T-cell (primary cell): ENCODE results near the gene TSR1. TPM values are rescaled to one million over a fixed set of nuclear protein-coding genes. Genes with fewer than 3 reads are reported as not detected.
"Not testable (repeated sequence)": the region's sequence is repeated elsewhere in the genome, so short reads cannot be mapped to it uniquely, and the experiment has no call there.

ENCODE experiments used
- ATAC-seq, 4 experiments: fragments of 200-7000 bp in 3 of 4; fragments of 150-1000 bp in 1 of 4; cut with Tn5 transposase; replicated peaks in 1 of 4; 1 replicate in 3 of 4; 2 replicates in 1 of 4; pipeline ENCODE4 v1.10.0; 2021; ENCODE audit warnings: moderate library complexity in 3 of 4, mild to moderate bottlenecking in 2 of 4, moderate number of reproducible peaks in 1 of 4
- CTCF ChIA-PET, 2 donors: fragments of 300-600 bp; sonication (Branson Sonifier 250); formaldehyde crosslinking; loops; one replicate each; lab custom pipeline; 2022; ENCODE audit warnings: antibody characterized with exemption in 2 of 2; lab: Charles Lee
- POLR2A ChIA-PET, 2 donors: fragments of 300-600 bp; sonication (Branson Sonifier 250); formaldehyde crosslinking; loops; one replicate each; lab custom pipeline; 2022; ENCODE audit warnings: antibody characterized with exemption in 2 of 2; lab: Charles Lee
- DNase-seq, 35 experiments: peaks; one replicate each; pipeline versions ENCODE4 v3.0.0 to v3.0.0-alpha.2; 2013 to 2023
- H3K27ac ChIP-seq: one replicate; pipeline ENCODE4 v1.5.1; 2013; ENCODE audit warnings: low read length
- H3K27me3 ChIP-seq, 2 experiments: replicated peaks in 1 of 2; 1 replicate in 1 of 2; 2 replicates in 1 of 2; pipeline versions ENCODE4 v1.6.1 to v1.7.0; 2013; ENCODE audit warnings: low read length in 1 of 2, mixed read lengths in 1 of 2; ENCODE audit not compliant: control insufficient read depth in 2 of 2, insufficient read depth in 2 of 2; ENCODE audit errors: extremely low read depth in 1 of 2
- H3K36me3 ChIP-seq, 2 donors: 1 replicate in 1 of 2; 2 replicates in 1 of 2; pipeline versions ENCODE4 v1.6.1 to v1.7.0; 2013; ENCODE audit warnings: low read length in 1 of 2; ENCODE audit not compliant: control insufficient read depth in 2 of 2, insufficient read depth in 1 of 2; ENCODE audit errors: extremely low read depth in 1 of 2
- H3K4me1 ChIP-seq, 2 experiments: 1 replicate in 1 of 2; 2 replicates in 1 of 2; pipeline versions ENCODE4 v1.6.1 to v1.7.0; 2013; ENCODE audit warnings: low read length in 2 of 2, mixed read lengths in 1 of 2; ENCODE audit not compliant: insufficient read depth in 2 of 2, control insufficient read depth in 1 of 2; ENCODE audit errors: extremely low read depth in 1 of 2
- H3K4me3 ChIP-seq, 2 donors: 1 replicate in 1 of 2; 2 replicates in 1 of 2; pipeline versions ENCODE4 v1.5.1 to v1.7.0; 2013; ENCODE audit warnings: mild to moderate bottlenecking in 2 of 2, low read length in 1 of 2, moderate library complexity in 1 of 2; ENCODE audit not compliant: control insufficient read depth in 1 of 2; ENCODE audit errors: extremely low read depth in 1 of 2
- H3K9me3 ChIP-seq: 2 replicates; pipeline ENCODE4 v1.7.0; 2013
- H3K27ac Mint-ChIP-seq, 2 donors: one replicate each; pipeline ENCODE4 v1.8.0; 2020 to 2021; ENCODE audit warnings: mild to moderate bottlenecking in 2 of 2, mixed read lengths in 2 of 2
- H3K27me3 Mint-ChIP-seq, 2 donors: one replicate each; pipeline ENCODE4 v1.8.0; 2021 to 2022; ENCODE audit warnings: mixed read lengths in 2 of 2
- H3K36me3 Mint-ChIP-seq: one replicate; pipeline ENCODE4 v1.8.0; 2021; ENCODE audit warnings: mixed read lengths
- H3K4me1 Mint-ChIP-seq, 3 donors: one replicate each; pipeline ENCODE4 v1.8.0; 2020 to 2022; ENCODE audit warnings: mixed read lengths in 3 of 3, mild to moderate bottlenecking in 1 of 3
- H3K4me3 Mint-ChIP-seq, 3 donors: one replicate each; pipeline ENCODE4 v1.8.0; 2020 to 2022; ENCODE audit warnings: mild to moderate bottlenecking in 3 of 3, mixed read lengths in 3 of 3, moderate library complexity in 3 of 3
- H3K9me3 Mint-ChIP-seq, 3 donors: one replicate each; pipeline ENCODE4 v1.8.0; 2020 to 2022; ENCODE audit warnings: mixed read lengths in 3 of 3
- WGBS: methylation state at CpG from one replicate; pipeline ENCODE4 v1.1.5; 2013; ENCODE audit warnings: missing lambda C conversion rate; ENCODE audit not compliant: insufficient coverage; 5-methylcytosine and 5-hydroxymethylcytosine counted together
- total RNA-seq, 35 experiments: library from RNA in 6 of 35; stranded (reverse) in 6 of 35; fragments of 120-200 nt in 1 of 35; gene quantifications; one replicate each; pipeline versions ENCODE4 v1.2.1 to v1.2.4 and lab custom pipeline; 2013 to 2026

TSR1 gene
- total RNA-seq, 5 donors from 2014 or later (not counting 1 experiment from before 2014, with no cell fraction given): 27.8 to 33.7 (median 28.8) TPM

DNA sequence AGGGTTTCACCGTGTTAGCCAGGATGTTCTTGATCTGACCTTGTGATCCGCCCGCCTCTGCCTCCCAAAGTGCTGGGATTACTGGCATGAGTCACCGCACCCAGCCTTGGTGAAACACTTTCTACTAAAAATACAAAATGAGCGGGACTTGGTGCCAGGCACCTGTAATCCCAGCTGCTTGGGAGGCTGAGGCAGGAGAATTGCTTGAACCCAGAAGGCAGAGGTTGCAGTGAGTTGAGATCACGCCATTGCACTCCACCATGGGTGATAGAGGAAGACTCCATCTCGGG, 19.4 kb downstream of the TSR1 start:
- H3K36me3 Mint-ChIP-seq, H3K27ac Mint-ChIP-seq, CTCF ChIA-PET, ATAC-seq, H3K4me3 ChIP-seq, H3K9me3 Mint-ChIP-seq, H3K4me1 ChIP-seq, POLR2A ChIA-PET, H3K9me3 ChIP-seq, H3K27me3 Mint-ChIP-seq, H3K27ac ChIP-seq, H3K36me3 ChIP-seq, H3K4me3 Mint-ChIP-seq, H3K4me1 Mint-ChIP-seq, DNase-seq, H3K27me3 ChIP-seq: not testable (repeated sequence)
- WGBS: no CpG with 5 or more reads among the region's 7 CpGs

GRCh38 chr17:2312736-2313135, 23.5 kb downstream of the TSR1 start:
- Histone ChIP-seq H3K36me3 (no peaks in the 10 kb centered on the region), H3K27me3 (no peaks in the 10 kb centered on the region), H3K27ac (no peak overlapping the region), H3K4me1 (no peaks in the 10 kb centered on the region), H3K9me3 (no peaks in the 10 kb centered on the region), H3K4me3 (no peak overlapping the region)
- no CpG with 5 or more reads among the region's 5 CpGs for WGBS
- POLR2A ChIA-PET: no interaction called here
- Mint-ChIP-seq H3K4me3 (no peak overlapping the region), H3K27me3 (no peaks in the 10 kb centered on the region), H3K27ac (no peak overlapping the region), H3K36me3 (no peaks in the 10 kb centered on the region), H3K9me3 (no peaks in the 10 kb centered on the region), H3K4me1 (peaks cover 3 to 6% (median 5%) of the 10 kb centered on the region in 3 donors)
- CTCF ChIA-PET: no interaction called here
- DNase-seq: no peak
- ATAC-seq: no peak

DNA sequence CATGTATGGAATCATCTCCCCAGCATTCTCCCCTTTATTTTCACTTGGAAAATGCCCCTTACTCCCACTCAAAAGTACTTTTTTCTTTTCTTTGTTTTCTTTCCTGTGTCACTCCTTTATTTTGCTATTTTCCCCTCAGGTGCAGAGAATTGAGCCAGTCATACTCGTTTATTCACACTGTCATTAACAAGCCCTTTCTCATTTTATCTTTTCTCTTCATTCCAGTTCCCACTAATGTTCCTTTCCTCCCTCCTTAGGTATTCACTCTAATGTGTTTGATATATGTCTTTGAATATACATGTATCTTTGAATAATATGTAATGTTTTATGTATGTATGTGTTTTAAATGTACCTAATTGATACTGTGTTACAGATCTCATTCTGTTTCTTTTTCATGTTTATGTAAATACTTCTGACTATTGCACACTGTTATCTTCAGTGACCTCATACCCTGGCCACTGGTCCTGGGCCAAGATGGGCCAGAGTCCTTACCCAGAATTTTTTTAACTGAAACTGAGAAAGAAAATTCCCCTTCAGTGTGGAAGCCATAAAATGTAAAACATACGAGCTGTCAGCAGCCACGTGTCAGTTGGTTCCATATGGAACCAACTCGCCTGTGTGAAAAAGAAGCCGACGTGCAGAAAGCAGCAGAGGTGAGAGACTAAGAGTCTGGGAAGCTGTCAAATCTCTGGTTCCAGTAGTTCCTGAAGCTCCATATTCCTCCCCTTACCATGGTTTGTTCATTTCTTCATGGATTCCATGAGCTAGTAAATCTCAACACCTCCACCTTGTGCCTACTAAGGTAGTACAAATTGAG, 26.7 kb downstream of the TSR1 start:
- H3K9me3 Mint-ChIP-seq: no peaks in the 10 kb centered on the region
- H3K4me1 Mint-ChIP-seq: peaks cover 10 to 24% (median 11%) of the 10 kb centered on the region in 3 donors
- ChIA-PET POLR2A (no interaction called here), CTCF (no interaction called here)
- no peak for DNase-seq
- no peak for ATAC-seq
- Histone ChIP-seq H3K4me1 (peaks cover 0 to under 1% of the 10 kb centered on the region in 2 experiments), H3K27me3 (no peaks in the 10 kb centered on the region), H3K9me3 (no peaks in the 10 kb centered on the region), H3K36me3 (no peaks in the 10 kb centered on the region), H3K4me3 (no peak overlapping the region), H3K27ac (no peak overlapping the region)
- H3K4me3 Mint-ChIP-seq: no peak overlapping the region
- WGBS: no CpG with 5 or more reads among the region's 6 CpGs
- H3K27me3 Mint-ChIP-seq: no peaks in the 10 kb centered on the region
- no peaks in the 10 kb centered on the region for H3K36me3 Mint-ChIP-seq
- no peak overlapping the region for H3K27ac Mint-ChIP-seq

- peaks cover 7% of the 10 kb centered on the region for H3K36me3 Mint-ChIP-seq
- H3K27ac Mint-ChIP-seq: no peak overlapping the region
- Histone ChIP-seq H3K27me3 (no peaks in the 10 kb centered on the region), H3K9me3 (no peaks in the 10 kb centered on the region), H3K4me3 (no peak overlapping the region), H3K27ac (no peak overlapping the region), H3K36me3 (peaks cover 0 to 5% of the 10 kb centered on the region in 2 donors), H3K4me1 (peaks cover 7 to 26% of the 10 kb centered on the region in 2 experiments)
- ChIA-PET POLR2A (no interaction called here), CTCF (no interaction called here)
- H3K9me3 Mint-ChIP-seq: no peaks in the 10 kb centered on the region
- H3K4me3 Mint-ChIP-seq: peak overlapping the region; percentile 66 to 85 (median 71)
- peaks cover 39 to 54% (median 39%) of the 10 kb centered on the region in 3 donors for H3K4me1 Mint-ChIP-seq
- no peak for DNase-seq
- no peaks in the 10 kb centered on the region for H3K27me3 Mint-ChIP-seq
- no peak for ATAC-seq
- WGBS: 100% methylated on average over 2 of the region's 4 CpGs
These were observed 31.3 kb downstream of the TSR1 start for GRCh38 chr17:2304931-2305330.

DNA sequence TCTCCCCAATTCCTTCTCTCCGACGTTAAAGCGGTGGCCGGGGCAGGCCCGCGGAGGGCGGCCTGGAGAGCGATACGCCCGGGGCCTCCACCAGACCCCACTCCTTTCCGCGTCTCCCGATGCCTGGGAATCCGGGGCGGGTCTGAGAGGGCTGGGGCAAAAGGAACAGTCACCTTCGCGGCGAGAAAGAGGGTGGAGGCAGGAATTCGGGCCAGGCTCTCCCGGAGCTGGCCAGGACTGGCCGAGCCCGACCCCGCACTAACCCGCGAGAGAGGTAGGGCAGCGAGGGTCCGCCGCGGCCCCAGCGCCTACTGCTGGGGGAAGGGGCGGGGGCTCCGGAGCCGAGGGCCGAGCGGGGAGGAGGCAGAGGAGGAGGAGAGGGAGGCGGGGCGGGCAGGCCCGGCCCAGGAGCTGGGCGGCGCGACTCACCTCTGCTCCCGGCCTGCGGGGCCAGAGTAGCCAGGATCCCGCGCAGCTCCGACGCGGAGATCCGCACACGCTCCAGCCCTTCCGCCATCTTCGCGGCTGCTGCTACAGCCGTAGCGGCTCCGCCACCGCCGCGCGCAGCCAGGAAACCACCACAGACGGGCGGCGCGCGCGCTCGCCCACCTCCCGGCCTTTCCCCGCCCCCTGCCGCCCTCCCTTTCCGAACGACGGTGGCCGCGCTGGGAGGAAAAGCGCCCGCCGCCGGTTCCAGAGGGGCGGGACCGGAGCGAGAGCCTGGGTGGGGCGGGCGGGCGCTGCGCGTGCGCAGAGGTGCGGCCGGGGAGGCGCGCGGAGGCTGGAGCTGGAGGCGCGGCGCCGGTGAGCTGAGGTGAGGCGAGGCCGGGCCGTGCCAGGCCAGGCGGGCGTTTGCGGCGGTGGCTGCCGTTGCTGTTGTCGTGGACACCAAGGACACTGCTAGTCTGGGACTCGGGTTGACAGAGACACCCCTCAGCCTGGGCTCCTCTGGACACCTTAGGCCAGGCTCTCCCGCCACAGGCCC, 32.8 kb downstream of the TSR1 start, which contains the start of the genes SMG6 and SRR:
SMG6 (minus strand) TSS at position 582 of the 985 bp plus-strand sequence; CDS start at position 517, 65 bp downstream.
SRR (plus strand) TSS at position 747 of the 985 bp plus-strand sequence. CDS start 11,611 bp downstream, outside the sequence.
- peaks cover 7 to 29% of the 10 kb centered on the region in 2 experiments for H3K4me1 ChIP-seq
- WGBS: under 1% methylated on average over 97 of the region's 108 CpGs
- Mint-ChIP-seq H3K27ac (peak within 1 kb of the TSS; percentile 75 to 86), H3K9me3 (no peaks in the 10 kb centered on the region), H3K27me3 (no peaks in the 10 kb centered on the region), H3K36me3 (peaks cover 13% of the 10 kb centered on the region), H3K4me3 (peak within 1 kb of the TSS; percentile 85 to 92 (median 88)), H3K4me1 (peaks cover 42 to 54% (median 46%) of the 10 kb centered on the region in 3 donors)
- no peaks in the 10 kb centered on the region for H3K9me3 ChIP-seq
- ChIA-PET CTCF (no interaction called here), POLR2A (interaction anchor here (0.6 to 1.0 kb wide), 3 partner anchors 27 to 199 kb away, joined by 3 to 7 read pairs (median 4); no protein-coding TSS in a partner anchor)
- H3K4me3 ChIP-seq: peak within 1 kb of the TSS; percentile 79 to 90
- ATAC-seq (peak; percentile 84 to 93 (median 86)), DNase-seq (peak; percentile 87 to 97 (median 95))
- H3K27ac ChIP-seq: peak within 1 kb of the TSS; percentile 58
- no peaks in the 10 kb centered on the region for H3K27me3 ChIP-seq
- peaks cover 7 to 18% of the 10 kb centered on the region in 2 donors for H3K36me3 ChIP-seq

- Mint-ChIP-seq H3K9me3 (no peaks in the 10 kb centered on the region), H3K36me3 (peaks cover 16% of the 10 kb centered on the region), H3K4me3 (peak overlapping the region; percentile 85 to 92 (median 88)), H3K27ac (peak overlapping the region; percentile 75 to 86), H3K27me3 (no peaks in the 10 kb centered on the region), H3K4me1 (peaks cover 46 to 59% (median 51%) of the 10 kb centered on the region in 3 donors)
- H3K4me1 ChIP-seq: peaks cover 7 to 29% of the 10 kb centered on the region in 2 experiments
- POLR2A ChIA-PET: interaction anchor here in 1 of 2 donors (0.6 kb wide), 1 partner anchor 199 kb away, joined by 7 read pairs; no protein-coding TSS in a partner anchor
- peak in 7 of 35 experiments; percentile 2 to 43 (median 15) for DNase-seq
- peak overlapping the region; percentile 27 for H3K27ac ChIP-seq
- no peaks in the 10 kb centered on the region for H3K27me3 ChIP-seq
- CTCF ChIA-PET: interaction anchor here (0.6 to 1.2 kb wide), 2 partner anchors 50 to 104 kb away, joined by 4 to 5 read pairs; no protein-coding TSS in a partner anchor
- peak in 2 of 4 experiments; percentile 2 to 8 for ATAC-seq
- peaks cover 7 to 23% of the 10 kb centered on the region in 2 donors for H3K36me3 ChIP-seq
- H3K9me3 ChIP-seq: no peaks in the 10 kb centered on the region
- 6% methylated on average over 7 of the region's 12 CpGs for WGBS
- peak overlapping the region; percentile 73 to 90 for H3K4me3 ChIP-seq
These were observed 33.5 kb downstream of the TSR1 start for GRCh38 chr17:2302778-2303203.
